HL-60/S4 treated with phorbol 12-myristate 13-acetate at 8.2 ng/mL for 4 days and 3 days (cell line): ENCODE results near the gene CREBZF.
"Not testable (repeated sequence)": the region's sequence is repeated elsewhere in the genome, so short reads cannot be mapped to it uniquely, and the experiment has no call there.

Experiments
- in situ Hi-C: fragments of 300-500 bp; cut with MboI; formaldehyde crosslinking; loops from 2 replicates; pipeline ENCODE4 v1.15.0; 2022; ENCODE audit warnings: low sequenced_read_pairs

The CREBZF gene

DNA sequence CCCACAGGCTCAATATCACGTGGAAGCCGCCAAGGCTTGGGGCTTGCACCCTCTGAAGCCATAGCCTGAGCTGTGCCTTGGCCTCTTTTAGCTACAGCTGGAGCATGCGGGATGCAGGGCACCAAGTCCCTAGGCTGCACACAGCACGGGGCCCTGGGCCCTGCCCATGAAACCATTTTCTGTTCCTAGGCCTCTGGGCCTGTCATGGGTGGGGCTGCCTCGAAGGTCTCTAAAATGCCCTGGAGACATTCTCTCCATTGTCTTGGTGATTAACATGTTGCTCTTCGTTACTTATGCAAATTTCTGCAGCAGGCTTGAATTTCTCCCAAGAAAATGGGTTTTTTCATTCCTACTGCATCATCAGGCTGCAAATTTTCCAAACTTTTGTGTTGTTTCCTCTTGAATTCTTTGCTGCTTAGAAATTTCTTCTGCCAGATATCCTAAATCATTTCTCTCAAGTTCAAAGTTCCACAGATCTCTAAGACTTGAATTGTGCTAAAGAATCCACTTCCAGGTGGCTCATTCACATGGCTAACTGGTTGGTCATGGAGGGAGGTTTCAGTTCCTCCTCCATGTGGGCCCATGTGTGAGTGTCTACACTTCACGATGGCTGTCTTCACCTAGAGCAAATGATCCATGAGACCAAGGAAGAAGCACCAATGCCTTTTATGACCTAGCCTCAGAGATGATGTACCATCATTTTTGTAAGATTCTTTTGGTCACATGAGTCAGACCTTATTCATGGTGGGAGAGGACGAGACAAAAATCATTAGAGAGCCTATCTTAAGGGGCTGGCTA lies 7.4 kb upstream of the CREBZF start:
- in situ Hi-C loops, result no loop called here

GRCh38 chr11:85670949-85671663 lies 6.2 kb upstream of the CREBZF start:
- in situ Hi-C loops, result not testable (repeated sequence)

- in situ Hi-C loops, result no loop called here
Observed at GRCh38 chr11:85668157-85668556, 3.2 kb upstream of the CREBZF start.

GRCh38 chr11:85666687-85667086 lies 1.8 kb upstream of the CREBZF start:
- in situ Hi-C loops, result no loop called here

- in situ Hi-C loops, result no loop called here
Observed at GRCh38 chr11:85665733-85666132, 804 bp upstream of the CREBZF start.

- in situ Hi-C loops, result no loop called here
Observed at GRCh38 chr11:85663753-85664614, 945 bp downstream of the CREBZF start.

DNA sequence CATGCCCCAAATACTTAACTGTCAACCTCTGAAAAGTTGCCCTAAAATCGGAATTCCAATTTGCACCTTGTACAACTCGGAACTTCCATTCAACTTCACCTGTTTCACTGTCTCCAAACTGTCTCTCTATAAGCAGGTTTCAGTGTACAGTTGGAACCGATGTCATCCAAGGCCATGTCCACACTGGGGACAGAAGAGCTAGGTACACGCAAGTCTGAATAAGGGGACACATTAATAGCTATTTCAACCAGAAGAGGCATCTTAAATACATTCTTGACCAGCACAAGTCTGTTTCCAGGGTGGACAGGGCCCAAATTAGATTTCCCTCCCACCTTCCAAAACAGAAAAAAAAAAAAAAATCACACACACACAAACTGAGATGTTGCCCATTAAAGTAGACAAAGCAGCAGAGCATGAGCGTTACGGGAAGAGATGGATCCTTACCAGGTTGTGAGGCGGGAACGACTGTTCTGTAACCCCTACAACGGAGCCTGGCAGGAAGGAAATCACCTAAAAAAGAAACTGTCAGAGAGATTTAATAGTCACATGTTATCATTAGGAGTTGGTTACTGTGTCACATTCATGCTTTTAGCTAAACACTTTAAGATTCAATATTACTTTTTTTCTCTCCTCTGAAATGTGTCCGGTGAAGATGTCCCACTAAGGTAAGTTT lies 1.7 kb downstream of the CREBZF start:
- in situ Hi-C loops, result no loop called here

DNA sequence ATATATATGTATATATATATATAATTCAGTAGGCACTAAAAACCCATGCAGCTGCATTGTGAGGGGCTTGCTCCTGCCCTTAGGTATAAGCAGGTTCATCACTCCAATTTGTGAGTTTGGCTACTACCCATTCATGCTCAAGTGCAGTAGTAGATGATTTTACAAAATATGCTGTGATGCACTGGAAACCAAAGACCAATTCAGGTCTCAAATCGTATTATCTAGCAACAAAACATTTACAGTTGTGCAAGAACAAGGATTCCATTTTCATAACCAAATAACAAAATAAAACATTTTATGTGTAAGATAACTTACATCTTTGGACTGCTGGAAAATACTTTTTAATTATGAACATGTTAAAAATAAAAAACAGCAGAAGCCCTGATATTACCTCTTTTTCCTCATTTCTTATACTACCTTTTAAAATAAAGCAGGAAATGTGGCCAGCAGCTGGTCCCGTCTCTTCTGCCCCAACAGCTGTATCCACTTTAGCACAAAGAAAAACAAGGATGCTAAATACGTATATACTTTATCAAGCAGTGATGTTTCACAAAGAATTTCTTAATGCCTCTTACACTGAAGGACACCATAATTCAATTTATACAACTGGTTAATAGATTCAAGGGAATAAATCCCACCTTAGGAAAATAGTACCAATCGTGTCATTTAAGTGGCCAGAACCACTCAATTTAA lies 2.8 kb downstream of the CREBZF start:
- in situ Hi-C loops, result no loop called here

- in situ Hi-C loops, result no loop called here
Observed at GRCh38 chr11:85658180-85658579, 6.7 kb downstream of the CREBZF start.

DNA sequence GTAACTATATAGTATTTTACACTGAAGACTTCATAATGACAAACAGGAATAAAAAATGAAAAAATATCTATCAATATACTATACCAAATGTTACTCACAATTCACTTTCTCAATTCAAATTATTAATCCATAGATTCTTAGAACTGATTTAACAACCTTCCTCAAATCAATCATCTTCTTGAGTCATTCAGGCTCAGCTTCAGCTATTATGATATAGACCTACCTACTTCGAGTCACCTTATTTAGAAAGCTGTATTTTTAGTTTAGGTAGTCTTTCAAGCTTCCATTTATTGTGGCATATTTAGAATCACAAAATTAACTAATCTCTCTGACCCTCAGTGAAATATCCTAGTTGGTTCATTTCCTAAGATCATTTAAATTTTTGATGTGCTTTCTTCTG lies 8.2 kb downstream of the CREBZF start:
- in situ Hi-C loops, result no loop called here

- in situ Hi-C loops, result not testable (repeated sequence)
Observed at GRCh38 chr11:85654343-85654742, 10.6 kb downstream of the CREBZF start.

DNA sequence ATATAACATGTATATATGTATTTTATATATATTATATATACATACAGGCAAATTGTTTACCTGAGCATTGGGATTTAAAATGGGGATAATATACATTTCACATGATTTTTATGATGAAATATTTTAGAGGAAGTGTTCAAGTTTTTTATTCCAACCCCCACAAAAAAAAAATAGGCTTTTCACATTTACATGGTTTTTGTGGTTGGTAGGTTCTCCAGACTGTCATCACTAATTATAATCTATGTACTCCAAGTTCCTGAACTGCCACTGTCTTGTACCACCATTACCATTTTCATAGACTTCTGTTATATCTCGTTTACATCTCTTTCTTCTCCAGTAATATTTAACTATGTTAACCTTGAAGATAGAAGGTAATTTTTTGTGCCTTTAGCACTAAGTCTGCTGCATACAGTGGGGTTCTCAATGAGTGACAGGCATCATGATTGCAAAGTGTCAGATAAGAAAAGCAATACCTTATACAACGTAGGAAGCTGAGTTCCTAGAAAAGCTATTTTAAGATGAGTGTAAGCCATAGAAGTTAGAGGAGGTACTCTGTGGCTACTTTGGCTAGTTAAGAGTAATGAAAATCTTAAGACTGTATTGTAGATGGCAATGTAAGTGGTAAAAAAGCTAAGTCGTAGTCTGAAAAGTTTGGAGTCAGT lies 12.0 kb downstream of the CREBZF start:
- in situ Hi-C loops, result no loop called here

DNA sequence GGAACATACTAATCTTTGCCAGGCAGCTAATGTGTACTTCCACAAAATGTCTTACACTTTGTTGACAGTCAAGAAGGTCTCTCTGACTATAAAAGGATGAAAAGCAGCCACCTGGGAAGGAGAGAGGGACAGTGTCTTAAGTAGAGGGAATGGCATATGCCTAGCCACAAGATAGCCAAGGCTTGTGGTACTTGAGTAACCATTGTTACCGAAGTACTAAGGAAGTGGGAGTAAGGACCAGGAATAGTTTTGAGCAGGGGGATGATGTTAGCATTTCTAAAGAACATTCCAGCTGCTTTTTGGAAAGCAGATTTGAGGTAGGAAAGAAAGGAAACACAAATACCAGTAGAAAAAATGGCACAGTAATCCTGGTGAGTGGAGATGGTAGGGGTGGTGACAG lies 13.8 kb downstream of the CREBZF start:
- in situ Hi-C loops, result no loop called here

DNA sequence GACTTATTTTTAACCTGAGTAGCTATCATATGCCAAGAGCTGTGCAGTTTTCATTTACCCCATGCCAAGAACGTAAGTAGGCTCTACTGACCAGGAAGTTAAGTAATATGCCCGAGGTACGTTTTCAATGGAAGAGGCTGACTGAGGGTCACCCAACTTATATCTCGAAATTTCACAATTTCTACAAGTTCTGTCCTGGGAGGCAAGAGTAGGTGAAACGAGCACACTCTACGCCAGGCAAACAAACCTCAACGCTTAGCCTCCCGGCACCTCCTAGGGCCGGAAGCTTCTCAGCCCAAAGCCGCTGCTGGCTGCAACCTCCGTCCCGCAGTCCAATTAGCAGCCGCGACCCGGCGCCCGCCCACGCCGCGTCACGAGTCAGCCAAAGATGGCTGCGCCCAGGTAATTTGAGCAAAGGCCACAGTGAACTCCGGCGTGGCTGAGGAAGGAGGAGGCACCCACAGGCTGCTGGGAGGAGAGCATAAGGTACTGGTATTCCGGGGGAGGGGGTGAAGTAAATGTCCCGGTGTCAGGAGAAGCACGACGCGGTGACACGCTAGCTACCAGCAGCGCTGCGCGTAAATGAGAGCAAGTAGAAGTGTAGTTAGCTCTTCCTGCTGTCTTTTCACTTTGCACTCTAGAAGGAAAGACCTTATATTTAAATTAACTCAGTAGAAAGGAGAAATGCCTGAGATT lies 17.2 kb downstream of the CREBZF start, which contains the start of gene TMEM126A:
TSS of gene TMEM126A (plus strand) at position 364 of the 696 bp plus-strand sequence. CDS start 2,289 bp downstream, outside the sequence.
- in situ Hi-C loops, result no loop called here

- in situ Hi-C loops, result no loop called here
Observed at GRCh38 chr11:85647078-85647477, 17.9 kb downstream of the CREBZF start.

DNA sequence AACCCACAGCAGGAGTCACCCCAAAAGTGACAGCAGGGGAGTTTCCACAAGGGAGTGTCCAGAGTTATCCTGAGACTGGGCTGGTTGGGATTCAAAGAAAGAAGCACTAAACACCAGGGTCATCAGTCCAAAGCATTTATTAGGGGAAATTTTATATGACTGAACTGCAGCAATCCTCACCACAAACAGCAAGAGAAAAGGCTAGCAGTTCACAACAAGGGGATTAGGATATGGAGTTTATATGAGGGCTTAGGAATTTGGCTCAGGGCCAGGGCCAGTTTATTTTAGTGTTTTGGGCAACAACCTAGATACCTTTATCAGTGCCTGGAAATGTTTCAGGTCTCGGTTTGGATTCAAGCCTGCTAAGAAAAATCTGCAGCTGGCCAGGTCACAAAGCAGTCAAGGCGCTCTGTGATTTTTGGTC lies 21.7 kb downstream of the CREBZF start:
- in situ Hi-C loops, result no loop called here

DNA sequence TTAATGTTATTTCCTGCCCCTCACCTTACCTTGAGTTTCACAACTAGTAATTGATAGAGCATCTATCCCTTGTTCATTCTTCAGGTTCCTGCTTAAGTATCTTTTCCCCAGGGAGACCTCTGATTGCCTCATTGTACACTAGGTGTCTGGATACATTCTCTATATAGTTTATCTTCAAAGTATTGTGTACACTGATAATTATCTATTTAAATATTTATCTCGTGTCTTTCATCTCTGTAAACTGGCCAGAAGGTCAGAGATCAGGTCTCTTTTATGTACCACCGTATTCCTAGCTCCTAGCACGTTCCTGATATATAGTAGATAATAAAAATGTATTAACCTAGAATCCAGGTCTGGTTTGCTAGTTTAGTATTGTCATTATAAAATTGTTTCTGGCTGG lies 30.2 kb downstream of the CREBZF start:
- in situ Hi-C loops, result no loop called here

DNA sequence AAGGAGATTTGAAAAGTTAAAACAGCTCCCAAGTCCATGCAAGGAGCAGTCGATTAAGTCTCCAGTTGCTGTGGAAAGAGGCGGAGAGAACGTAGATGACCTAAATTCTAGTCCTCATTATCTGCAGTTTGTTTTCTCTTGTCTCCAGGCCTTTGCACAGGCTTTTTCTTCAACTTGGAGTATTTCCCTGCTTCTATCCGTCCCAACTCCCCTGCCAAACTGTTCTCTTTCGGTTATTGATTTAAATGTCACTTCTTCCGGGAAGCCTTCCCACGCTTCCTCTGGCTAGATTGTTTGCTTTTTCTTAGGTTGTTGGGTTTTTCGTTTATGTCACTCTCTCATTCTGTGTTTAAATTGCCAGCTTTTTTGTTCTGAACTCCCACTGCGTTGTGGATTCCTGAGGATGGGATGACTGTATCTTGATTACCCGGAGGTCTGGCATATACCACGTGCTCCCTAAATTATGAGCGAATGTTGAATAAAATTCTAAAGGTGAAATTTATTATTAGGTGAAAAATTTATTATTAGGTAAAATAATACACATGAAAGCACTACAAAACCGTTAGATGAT lies 36.1 kb downstream of the CREBZF start:
- in situ Hi-C loops, result no loop called here
